OCI-LY7 (cell line): ENCODE measurements around the gene SNAP47. TPM values are rescaled to one million over a fixed set of nuclear protein-coding genes. Genes with fewer than 3 reads are reported as not detected.

ENCODE experiments used
- BruUV-seq: library from RNA; stranded (reverse); fragments of 400-500 nt; replicated peaks from 2 replicates; lab custom pipeline; 2021; lab: Mats Ljungman, UMichigan
- CTCF ChIA-PET: fragments of 300-600 bp; sonication (Branson Sonifier 250); formaldehyde crosslinking; loops from one replicate; lab custom pipeline; 2022; ENCODE audit warnings: antibody characterized with exemption; ENCODE audit not compliant: unreplicated experiment; lab: Charles Lee
- POLR2A ChIA-PET: fragments of 300-600 bp; sonication (Branson Sonifier 250); formaldehyde crosslinking; loops from one replicate; lab custom pipeline; 2022; ENCODE audit warnings: antibody characterized with exemption; lab: Charles Lee
- DNase-seq: peaks from one replicate; pipeline ENCODE4 v3.0.0-alpha.2; 2015; ENCODE audit warnings: low spot score
- H2AFZ ChIP-seq: fragments of 200-600 bp; sonication (generic), shearing (Covaris generic); 2 replicates; pipeline ENCODE4 v1.6.1; 2014; ENCODE audit warnings: mild to moderate bottlenecking, antibody characterized with exemption, low read length, moderate library complexity
- H3K27ac ChIP-seq: fragments of 200-600 bp; sonication (generic); 2 replicates; pipeline ENCODE4 v1.5.1; 2014; ENCODE audit warnings: mixed run types, low read depth, mild to moderate bottlenecking, moderate library complexity, low read length, inconsistent platforms; ENCODE audit not compliant: poor library complexity, severe bottlenecking
- H3K36me3 ChIP-seq: fragments of 200-600 bp; sonication (generic); 2 replicates; pipeline ENCODE4 v1.6.1; 2014; ENCODE audit warnings: mild to moderate bottlenecking, antibody characterized with exemption, low read length, moderate library complexity, mixed read lengths; ENCODE audit not compliant: insufficient read depth
- H3K4me1 ChIP-seq: fragments of 200-600 bp; sonication (generic); 2 replicates; pipeline ENCODE4 v1.5.1; 2014; ENCODE audit warnings: mild to moderate bottlenecking, low read length; ENCODE audit not compliant: insufficient read depth, poor library complexity, severe bottlenecking
- H3K4me2 ChIP-seq: fragments of 200-600 bp; sonication (generic); 2 replicates; pipeline ENCODE4 v1.6.1; 2014; ENCODE audit warnings: mild to moderate bottlenecking, low read length
- H3K4me3 ChIP-seq: fragments of 200-600 bp; sonication (generic); 2 replicates; pipeline ENCODE4 v1.5.1; 2014; ENCODE audit warnings: mild to moderate bottlenecking, low read depth, low read length; ENCODE audit not compliant: poor library complexity, severe bottlenecking
- H3K79me2 ChIP-seq: fragments of 200-600 bp; sonication (generic); 2 replicates; pipeline ENCODE4 v1.6.1; 2016; ENCODE audit warnings: low read depth, mild to moderate bottlenecking, low read length, moderate library complexity, mixed read lengths; ENCODE audit not compliant: insufficient read depth
- H3K9me2 ChIP-seq: fragments of 200-600 bp; sonication (generic); 2 replicates; pipeline ENCODE4 v1.6.1; 2016; ENCODE audit warnings: mild to moderate bottlenecking, low read length, mixed read lengths; ENCODE audit not compliant: insufficient read depth
- H3K9me3 ChIP-seq: fragments of 200-600 bp; sonication (generic); 2 replicates; pipeline ENCODE4 v1.6.1; 2014; ENCODE audit warnings: mild to moderate bottlenecking, mixed run types, low read length, mixed read lengths
- H4K20me1 ChIP-seq: fragments of 200-600 bp; sonication (generic); 2 replicates; pipeline ENCODE4 v1.6.1; 2014; ENCODE audit warnings: mild to moderate bottlenecking, antibody characterized with exemption, low read length, moderate library complexity, mixed read lengths; ENCODE audit not compliant: insufficient read depth
- CTCF ChIP-seq: fragments of 200-600 bp; sonication (generic); conservative IDR thresholded peaks from 2 replicates; pipeline ENCODE4 v1.5.1; 2014; ENCODE audit warnings: mild to moderate bottlenecking, antibody characterized with exemption, low read length, moderate library complexity, mixed read lengths
- EZH2phosphoT487 ChIP-seq: fragments of 200-600 bp; sonication (generic); IDR thresholded peaks from 2 replicates; pipeline ENCODE4 v1.6.1; 2018; ENCODE audit warnings: low read depth, borderline replicate concordance, mild to moderate bottlenecking, mixed run types, antibody characterized with exemption, low read length, moderate library complexity, mixed read lengths
- intact Hi-C: fragments of 100-400 bp; cut with micrococcal nuclease; formaldehyde crosslinking; loops from one replicate; pipeline ENCODE4 v1.10.0; 2022; ENCODE audit not compliant: unreplicated experiment
- total RNA-seq, 2 experiments: library from RNA; depleted of rRNA in 1 of 2; stranded (reverse); fragments of >200 nt in 1 of 2; shearing (Covaris generic) in 1 of 2; gene quantifications; 2 replicates each; pipeline ENCODE4 v1.2.3, GENCODE V29; 2014 to 2022

Gene SNAP47
- total RNA-seq, 2 experiments from 2014 or later: 29.8 to 44.2 TPM

- Histone ChIP-seq H3K36me3 (no peaks in the 10 kb centered on the region), H3K27ac (no peak overlapping the region), H3K79me2 (peaks cover 29% of the 10 kb centered on the region), H3K4me2 (no peak overlapping the region; the same call in 1 of the 2 replicates), H4K20me1 (peaks cover 2% of the 10 kb centered on the region; the same call in 1 of the 2 replicates), H3K9me3 (no peaks in the 10 kb centered on the region), H3K9me2 (no peaks in the 10 kb centered on the region), H3K4me1 (peaks cover 12% of the 10 kb centered on the region), H2AFZ (no peak overlapping the region), H3K4me3 (no peak overlapping the region)
- DNase-seq: no peak
- BruUV-seq: no TSS peak
- TF ChIP-seq EZH2phosphoT487: no peak
- no peak for TF ChIP-seq CTCF
- CTCF ChIA-PET: no interaction called here
- intact Hi-C loops: no loop called here
- POLR2A ChIA-PET: no interaction called here
Measured at GRCh38 chr1:227738820-227739219, 3.6 kb downstream of the SNAP47 start.

DNA sequence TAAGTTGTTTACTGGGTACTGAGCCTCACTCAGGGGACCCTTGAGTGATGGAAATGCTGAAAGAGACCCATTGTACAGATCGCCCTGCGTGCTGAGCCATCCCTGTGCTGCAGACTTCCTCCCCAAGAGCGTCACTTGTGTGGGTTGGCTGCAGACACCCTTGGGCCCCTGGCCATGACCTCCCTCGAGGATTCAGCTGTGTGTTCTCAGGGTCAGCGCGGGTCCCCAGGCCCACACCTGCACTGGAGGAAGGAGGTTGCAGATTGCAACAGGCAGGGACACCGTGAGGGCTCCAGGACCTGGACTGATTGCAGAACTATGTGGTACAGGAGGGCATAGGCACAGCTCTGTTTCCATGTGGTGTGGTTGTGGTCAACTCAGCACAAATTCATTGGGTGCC lies 4.4 kb downstream of the SNAP47 start:
- POLR2A ChIA-PET: no interaction called here
- TF ChIP-seq CTCF (no peak), EZH2phosphoT487 (no peak)
- no TSS peak for BruUV-seq
- H3K4me1 ChIP-seq: peaks cover 7% of the 10 kb centered on the region
- H3K79me2 ChIP-seq: peaks cover 21% of the 10 kb centered on the region; the same call in 1 of the 2 replicates
- H4K20me1 ChIP-seq: no peaks in the 10 kb centered on the region
- intact Hi-C loops: no loop called here
- H3K9me3 ChIP-seq: no peaks in the 10 kb centered on the region
- no peaks in the 10 kb centered on the region for H3K36me3 ChIP-seq
- no peak overlapping the region for H2AFZ ChIP-seq
- H3K27ac ChIP-seq: no peak overlapping the region
- DNase-seq: no peak
- CTCF ChIA-PET: no interaction called here
- H3K9me2 ChIP-seq: no peaks in the 10 kb centered on the region
- no peak overlapping the region for H3K4me3 ChIP-seq
- no peak overlapping the region for H3K4me2 ChIP-seq

DNA sequence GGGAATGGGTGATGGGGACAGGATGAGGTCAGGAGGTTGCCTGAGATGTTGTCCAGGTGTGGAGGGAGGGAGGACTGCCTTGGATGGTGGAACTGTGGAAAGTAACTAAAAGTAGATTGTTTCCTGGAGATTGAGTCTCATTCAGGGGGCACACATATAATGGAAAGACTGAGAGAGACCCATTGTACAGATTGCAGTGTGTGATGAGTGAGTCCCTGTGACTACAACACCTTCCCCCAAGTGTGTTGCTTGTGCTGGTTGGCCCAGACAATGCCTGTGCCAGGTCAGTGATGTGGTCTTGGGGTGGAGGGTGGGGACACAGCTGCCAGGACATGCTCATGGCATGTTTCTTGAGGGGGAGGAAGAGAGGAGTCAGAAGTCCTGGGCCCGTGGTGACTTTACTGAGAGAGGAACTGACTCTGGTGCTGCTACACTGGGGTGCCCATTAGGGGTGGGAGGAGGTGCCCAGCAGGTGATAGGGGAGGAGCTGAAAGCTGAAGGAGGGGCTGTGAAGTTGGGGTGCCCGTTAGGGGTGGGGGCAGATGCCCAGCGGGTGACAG lies 5.2 kb downstream of the SNAP47 start:
- Histone ChIP-seq H3K27ac (no peak overlapping the region), H4K20me1 (no peaks in the 10 kb centered on the region), H3K36me3 (no peaks in the 10 kb centered on the region), H3K4me3 (no peak overlapping the region), H3K9me2 (no peaks in the 10 kb centered on the region), H3K79me2 (peaks cover 17% of the 10 kb centered on the region; the same call in 1 of the 2 replicates), H3K4me1 (peaks cover 13% of the 10 kb centered on the region), H2AFZ (no peak overlapping the region), H3K4me2 (no peak overlapping the region), H3K9me3 (no peaks in the 10 kb centered on the region)
- CTCF ChIA-PET: no interaction called here
- TF ChIP-seq CTCF: no peak
- TF ChIP-seq EZH2phosphoT487: no peak
- no TSS peak for BruUV-seq
- POLR2A ChIA-PET: no interaction called here
- no peak for DNase-seq
- intact Hi-C loops: no loop called here
